NCI-H748 treated with DMSO at 0.1 percent for 48 hours (cell line): ENCODE measurements around the gene CSNK1G3.
"Not testable (repeated sequence)": the region's sequence is repeated elsewhere in the genome, so short reads cannot be mapped to it uniquely, and the experiment has no call there.

Experiments
- DNase-seq: peaks from one replicate; lab custom pipeline; 2025; lab: John Stamatoyannopoulos, UW

The CSNK1G3 gene

GRCh38 chr5:123559434-123559775, 47.4 kb downstream of the CSNK1G3 start:
- no peak for DNase-seq

GRCh38 chr5:123561230-123561629, 49.3 kb downstream of the CSNK1G3 start:
- DNase-seq: no peak

- DNase-seq: no peak
Observed at GRCh38 chr5:123571927-123572326, 60.0 kb downstream of the CSNK1G3 start.

DNA sequence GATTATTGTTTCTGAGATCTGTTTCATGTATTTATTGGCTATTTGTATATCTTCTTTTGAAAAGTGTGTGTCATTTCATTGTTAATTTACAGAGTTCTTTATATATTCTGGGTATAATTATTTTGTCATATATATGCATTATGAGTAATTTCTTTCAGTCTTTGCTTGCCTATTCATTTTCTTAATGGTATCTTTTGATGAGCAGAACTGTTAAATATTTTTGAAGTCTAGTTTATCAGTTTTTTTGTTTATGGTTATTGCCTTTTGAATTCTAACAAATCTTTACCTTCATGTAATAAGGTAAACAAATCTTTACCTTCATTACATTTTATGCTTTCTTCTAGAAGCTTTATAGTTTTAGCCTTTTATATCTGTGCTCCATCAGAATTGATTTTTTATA, 66.4 kb downstream of the CSNK1G3 start:
- no peak for DNase-seq

- no peak for DNase-seq
Observed at GRCh38 chr5:123579410-123579809, 67.4 kb downstream of the CSNK1G3 start.

- DNase-seq: no peak
Observed at GRCh38 chr5:123582550-123583285, 70.7 kb downstream of the CSNK1G3 start.

DNA sequence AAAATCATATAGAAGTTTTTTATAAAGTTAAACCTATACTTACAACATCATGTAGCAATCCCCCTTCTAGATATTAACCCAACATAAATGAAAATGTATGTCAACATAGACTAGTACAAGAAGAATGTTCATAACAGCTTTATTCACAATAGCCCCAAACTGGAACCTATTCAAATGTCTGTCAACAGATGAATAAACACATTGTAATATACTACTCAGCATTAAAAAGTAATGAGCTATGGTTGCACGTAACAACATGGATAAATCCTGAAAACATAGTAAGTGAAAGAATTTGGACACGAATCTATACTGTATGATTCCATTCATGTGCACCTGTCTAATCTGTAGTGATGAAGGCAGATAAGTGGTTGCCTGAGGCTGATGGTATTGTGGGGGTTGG, 73.9 kb downstream of the CSNK1G3 start:
- no peak for DNase-seq

DNA sequence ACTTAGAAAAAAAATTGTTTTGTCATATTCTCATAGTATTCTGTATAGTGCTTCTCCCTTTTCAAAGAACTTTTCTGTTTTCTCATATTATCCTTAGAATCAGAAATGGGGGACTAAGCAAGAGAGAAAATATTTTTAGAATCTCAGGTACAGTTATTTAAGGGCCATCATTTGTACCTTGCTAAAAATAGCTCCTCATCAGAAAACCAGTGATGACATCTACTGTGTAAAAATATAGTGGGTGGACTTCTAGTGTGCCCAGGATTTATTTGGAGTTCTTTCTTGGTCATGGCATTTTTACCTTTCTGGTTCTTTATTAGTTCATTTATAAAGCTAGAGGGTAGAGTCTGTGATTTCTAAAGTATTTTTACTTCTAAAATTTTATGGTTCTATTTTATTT, 82.5 kb downstream of the CSNK1G3 start:
- DNase-seq: no peak

- no peak for DNase-seq
Observed at GRCh38 chr5:123597018-123597417, 85.0 kb downstream of the CSNK1G3 start.

DNA sequence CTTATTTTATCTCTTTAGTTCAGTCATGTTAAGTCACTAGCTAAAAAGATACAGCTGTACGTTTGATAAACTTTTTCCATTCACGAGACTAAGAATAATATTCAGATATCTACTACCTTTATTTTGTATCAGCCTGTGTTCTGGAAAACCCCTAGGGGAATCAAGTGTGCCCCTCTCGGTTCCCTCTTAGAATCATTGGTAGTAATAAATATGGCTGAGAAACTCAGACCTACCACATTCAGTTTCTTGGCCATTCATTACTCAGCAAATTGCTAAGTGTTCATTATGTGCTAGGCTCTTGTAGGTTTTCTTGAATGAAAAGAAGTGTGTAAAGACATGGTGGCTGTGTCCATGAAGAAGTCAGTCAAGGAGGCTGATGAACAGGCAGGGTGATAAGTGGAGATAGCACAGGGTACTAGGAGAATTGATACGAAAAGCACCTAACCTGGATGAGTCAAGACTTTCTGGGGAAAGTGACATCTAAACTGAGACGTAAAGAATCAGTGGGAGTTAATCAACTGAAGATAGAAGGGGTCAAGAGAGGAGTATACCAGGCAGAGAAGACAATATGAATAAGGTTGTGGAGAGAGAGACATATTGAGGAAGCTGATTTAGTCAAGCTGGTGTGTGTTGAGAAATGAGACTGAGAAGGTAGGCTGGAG, 86.2 kb downstream of the CSNK1G3 start:
- DNase-seq: no peak

DNA sequence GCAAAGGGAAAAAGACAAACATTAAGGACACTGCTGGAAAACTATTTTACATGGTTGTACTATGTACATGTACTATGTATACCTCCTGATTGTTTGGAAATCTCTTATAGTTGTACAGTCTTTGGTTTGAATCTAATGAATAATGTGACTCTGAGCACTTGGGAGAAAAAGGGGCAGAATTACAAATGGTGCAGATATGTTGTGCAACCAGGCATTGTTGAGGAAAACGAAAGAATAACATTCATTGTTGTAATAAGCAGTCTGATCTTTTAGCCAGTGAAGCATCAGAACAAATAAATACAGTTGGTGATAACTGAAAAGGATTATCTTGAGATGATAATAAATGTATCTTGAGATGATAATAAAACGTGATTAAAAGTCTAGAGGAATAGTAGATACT, 87.2 kb downstream of the CSNK1G3 start:
- DNase-seq: no peak

DNA sequence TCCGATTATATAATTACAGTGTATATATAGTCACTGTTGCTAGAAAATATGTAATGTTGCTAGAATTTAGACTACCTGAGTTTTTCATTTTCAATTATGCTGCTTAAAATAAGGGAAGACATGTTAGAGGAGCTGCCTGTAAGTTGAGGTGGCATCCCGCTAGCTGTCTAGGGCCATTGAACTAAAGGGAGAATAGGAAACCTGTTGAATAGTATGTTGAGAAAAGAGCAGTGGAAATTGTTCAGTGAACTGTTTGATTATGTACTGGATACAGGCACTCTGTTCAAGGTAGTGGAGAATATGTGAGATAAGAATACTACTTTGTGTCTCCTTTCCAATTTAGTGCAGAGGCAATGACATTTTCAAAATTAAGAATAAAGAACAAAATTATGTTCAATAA, 89.6 kb downstream of the CSNK1G3 start:
- DNase-seq: no peak

GRCh38 chr5:123605822-123606221, 93.8 kb downstream of the CSNK1G3 start:
- no peak for DNase-seq

- no peak for DNase-seq
Observed at GRCh38 chr5:123610209-123610608, 98.2 kb downstream of the CSNK1G3 start.

DNA sequence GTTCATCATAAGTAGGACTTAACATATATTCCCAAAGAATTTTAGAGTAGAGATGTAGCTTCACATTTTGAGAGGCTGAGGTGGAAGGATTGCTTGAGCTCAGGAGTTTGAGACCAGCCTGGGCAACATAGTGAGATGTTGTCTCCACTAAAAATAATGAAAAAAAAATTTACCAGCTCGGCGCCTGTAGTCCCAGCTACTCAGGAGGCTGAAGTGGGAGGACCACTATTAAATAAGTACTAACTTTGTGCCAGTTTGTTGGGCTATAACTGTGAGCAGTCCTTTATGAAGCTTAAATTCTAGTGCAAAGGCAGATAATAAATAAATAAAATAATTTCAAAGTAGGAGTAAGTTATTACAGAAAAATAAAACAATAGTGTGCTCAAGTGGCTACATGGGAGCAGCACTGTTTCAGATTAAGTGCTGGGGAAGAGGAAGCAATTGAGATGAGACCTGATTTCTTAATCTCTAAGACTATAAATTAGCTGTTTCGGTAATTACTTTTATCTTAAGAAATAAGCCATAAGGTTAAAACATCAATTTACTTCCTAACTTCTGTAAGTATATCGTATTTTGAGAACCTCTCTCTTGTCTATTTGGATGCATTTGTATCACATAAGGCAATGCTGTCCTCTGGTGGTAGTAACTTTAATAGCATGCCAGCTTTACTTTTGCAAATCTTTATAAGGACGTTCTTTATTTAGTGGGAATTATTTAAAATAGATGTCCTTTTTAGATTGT, 98.9 kb downstream of the CSNK1G3 start:
- peak; percentile 58 for DNase-seq

DNA sequence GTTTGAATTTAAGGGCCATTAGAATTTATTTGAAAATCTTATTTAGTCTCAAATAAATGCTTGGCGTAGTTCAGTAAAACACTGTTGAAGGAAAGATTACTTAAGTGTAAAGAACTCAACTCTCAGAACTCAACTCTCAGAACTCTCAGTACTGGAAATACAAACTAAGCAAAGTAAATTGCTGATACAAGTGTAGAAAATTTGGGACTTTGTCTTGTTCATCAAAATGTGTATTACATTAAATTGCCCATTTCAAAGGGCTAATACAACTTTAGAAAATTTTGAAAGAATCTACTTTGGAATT, 99.4 kb downstream of the CSNK1G3 start:
- DNase-seq: no peak

DNA sequence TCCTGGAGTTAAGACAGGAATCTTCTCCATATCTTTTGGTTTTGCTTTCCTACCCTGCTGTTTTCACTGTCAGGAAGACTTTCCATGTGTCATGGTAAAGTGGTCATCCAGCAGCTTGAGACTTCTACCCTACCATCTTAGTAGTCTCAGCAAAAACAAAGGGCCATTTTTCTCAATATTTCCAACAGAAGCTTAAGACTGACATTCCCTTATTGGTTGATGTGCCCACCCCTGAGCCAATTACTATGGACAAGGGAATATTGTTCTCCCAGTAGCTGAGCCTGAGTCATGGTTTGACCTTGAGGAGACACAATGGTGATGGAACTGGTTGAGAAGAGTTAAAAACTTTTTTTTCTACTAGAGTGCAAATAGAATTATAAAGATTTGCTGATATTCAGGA, 105.6 kb downstream of the CSNK1G3 start:
- no peak for DNase-seq

DNA sequence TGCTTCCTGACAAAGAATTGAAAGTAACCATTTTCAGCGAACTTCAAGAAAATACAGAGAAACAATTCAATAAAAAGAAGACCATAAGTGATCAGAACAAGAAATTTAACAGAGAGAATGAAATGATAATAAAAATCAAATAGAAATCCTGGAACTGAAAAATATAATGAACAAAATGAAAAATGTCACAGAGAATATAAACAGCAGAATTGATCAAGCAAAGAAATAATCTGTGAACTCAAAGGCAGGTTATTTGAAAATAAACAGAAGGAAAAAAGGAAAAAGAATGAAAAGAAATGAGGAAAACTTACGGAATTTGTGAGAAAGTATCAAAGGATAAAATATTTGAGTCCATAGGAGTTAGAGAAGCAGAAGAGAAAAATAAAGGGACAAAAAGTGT, 114.1 kb downstream of the CSNK1G3 start:
- no peak for DNase-seq

DNA sequence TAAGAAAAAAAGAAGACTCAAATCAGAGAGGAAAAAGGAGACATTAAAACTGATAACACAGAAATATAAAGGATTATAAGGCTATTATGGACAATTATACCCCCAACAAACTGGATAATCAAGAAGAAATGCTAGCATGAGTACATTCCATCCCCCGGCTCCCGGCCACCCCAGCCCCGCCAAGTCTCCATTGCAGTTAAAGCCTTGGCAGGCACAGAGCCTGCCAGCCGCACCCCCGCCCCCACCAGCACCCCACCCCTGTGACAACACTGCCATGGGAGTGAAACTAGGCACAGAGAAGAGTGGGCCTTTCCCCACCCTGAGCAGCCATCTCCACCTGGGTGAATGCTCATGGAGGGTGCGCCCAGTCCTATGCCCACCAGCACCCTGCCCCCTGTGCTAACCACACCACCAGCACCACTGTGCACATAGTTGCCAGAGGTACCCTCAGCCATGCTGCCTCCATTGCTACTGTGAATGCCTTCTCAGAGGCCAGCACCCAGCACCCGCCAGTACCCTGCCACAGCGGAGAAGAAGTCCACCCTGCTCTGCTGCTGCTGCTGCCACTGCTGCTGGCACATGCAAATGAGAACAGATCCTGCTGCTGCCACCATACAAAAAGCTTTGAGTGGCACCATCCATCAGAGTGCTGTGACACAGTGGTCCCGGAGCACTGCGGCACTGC, 117.0 kb downstream of the CSNK1G3 start:
- DNase-seq: no peak

DNA sequence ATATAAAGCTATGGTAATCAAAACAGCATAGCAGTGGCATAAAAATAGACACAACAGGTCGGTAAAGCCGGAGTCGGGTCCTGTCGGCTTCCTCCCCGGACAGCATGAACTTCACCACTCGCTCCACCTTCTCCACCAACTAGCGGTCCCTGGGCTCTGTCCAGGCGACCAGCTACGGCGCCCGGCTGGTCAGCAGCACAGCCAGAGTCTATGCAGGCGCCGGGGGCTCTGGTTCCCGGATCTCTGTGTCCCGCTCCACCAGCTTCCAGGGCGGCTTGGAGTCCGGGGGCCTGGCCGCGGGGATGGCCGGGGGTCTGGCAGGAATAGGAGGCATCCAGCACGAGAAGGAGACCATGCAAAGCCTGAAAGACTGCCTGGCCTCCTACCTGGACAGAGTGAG, 124.0 kb downstream of the CSNK1G3 start:
- DNase-seq: no peak

GRCh38 chr5:123637028-123637427, 125.1 kb downstream of the CSNK1G3 start:
- not testable (repeated sequence) for DNase-seq

DNA sequence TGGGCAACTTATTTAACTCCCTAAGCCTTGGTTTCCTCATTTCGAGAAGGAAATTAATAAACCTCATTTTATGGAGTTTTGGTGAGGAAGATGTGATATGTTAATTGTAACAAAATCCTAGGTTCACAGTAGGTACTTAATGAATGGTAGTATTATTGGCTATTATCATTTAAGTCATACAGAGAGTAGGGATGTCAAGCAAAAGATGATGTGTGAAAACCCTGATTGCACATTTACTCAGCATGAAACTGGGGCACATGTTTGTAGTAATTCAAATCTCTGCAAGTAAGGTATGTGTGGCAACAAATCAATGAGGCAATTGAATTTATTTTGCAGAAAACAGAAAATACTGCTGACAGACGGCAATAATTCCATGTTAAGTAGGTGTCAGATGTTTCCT, 127.3 kb downstream of the CSNK1G3 start:
- no peak for DNase-seq

DNA sequence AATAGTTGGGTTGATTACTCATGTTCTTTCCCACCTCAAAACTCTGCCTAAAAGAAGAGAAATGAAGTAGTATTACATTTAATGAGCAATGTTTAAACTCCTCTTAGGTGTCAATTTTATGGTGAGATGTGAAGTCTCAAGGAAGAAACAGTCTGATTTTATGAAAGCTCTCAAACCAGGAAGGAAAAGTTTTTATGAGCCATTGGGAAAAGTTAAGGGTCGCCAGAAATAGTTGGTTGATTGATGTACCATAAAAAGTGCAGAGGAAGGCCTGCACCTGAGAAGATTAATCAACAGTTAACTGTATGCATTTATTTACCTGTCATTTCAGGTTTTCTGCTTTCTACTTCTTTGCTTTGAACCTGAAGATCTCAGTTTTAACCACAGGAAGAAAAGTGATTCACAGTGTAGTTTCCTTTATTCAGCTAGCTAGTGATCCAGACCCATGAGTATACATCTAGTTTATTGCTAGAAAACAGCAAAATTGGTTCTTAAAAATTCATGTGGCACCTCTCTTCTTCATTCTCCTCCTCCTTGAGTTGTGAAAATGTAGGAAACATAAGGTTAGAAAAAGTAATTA, 133.1 kb downstream of the CSNK1G3 start:
- no peak for DNase-seq
